ENCODE results near the gene ABCA5. TPM values are rescaled to one million over a fixed set of nuclear protein-coding genes. Genes with fewer than 3 reads are reported as not detected.

Gene ABCA5
- total RNA-seq, 1 experiment from 2014 or later = 4.5 TPM

DNA sequence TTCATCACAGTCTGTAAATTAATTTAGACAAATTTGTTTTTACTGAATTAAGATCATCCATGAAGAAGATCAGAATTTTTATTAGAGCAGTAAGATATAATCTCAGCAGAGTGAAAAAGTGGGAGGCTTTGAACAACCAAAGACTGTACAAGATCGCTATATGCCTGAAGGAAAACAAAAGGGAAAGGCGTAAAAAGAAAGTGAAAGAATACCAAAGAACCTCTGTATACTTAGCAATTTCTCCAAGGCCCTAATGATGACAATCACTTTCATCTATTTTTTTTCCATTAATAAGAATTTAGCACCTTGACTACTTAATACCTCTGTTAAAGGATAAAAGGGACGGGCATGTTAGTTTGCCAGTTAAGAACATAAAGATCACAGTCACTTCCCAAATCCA is 59.7 kb downstream of the ABCA5 start:
- no peak overlapping the region for H3K4ac ChIP-seq (ENCODE audit: low read depth, low read length)
- no peaks in the 10 kb centered on the region for H3K79me2 ChIP-seq (ENCODE audit: insufficient read depth, low read length)
- H4K8ac ChIP-seq (replicated peaks; ENCODE audit: insufficient read length, low read depth, low read length) = no peak overlapping the region
- no peak overlapping the region for H4K5ac ChIP-seq (ENCODE audit: insufficient read length, low read depth, low read length)
- no peaks in the 10 kb centered on the region for H3K23me2 ChIP-seq (ENCODE audit: insufficient read length, low read depth, low read length, poor library complexity, severe bottlenecking)
- no peaks in the 10 kb centered on the region for H3K27me3 ChIP-seq (ENCODE audit: insufficient read depth, low read length)
- H3K79me1 ChIP-seq (ENCODE audit: insufficient read depth, low read depth, low read length, poor library complexity, severe bottlenecking) = no peaks in the 10 kb centered on the region
- H3K14ac ChIP-seq (ENCODE audit: insufficient read depth, low read length) = no peak overlapping the region
- Mint-ChIP-seq H3K27me3 (ENCODE audit: low read depth) (no peaks in the 10 kb centered on the region), H3K36me3 (ENCODE audit: insufficient read depth in 1 of 3, low read depth in 3 of 3) (no peaks in the 10 kb centered on the region), H3K9me3 (no peaks in the 10 kb centered on the region), H3K4me1 (no peaks in the 10 kb centered on the region), H3K27ac (no peak overlapping the region; a peak in 1 of 7 replicates), H3K4me3 (no peak overlapping the region)
- H3K56ac ChIP-seq (ENCODE audit: insufficient read length, low read depth, low read length) = no peak overlapping the region
- no peak overlapping the region for H3T11ph ChIP-seq (ENCODE audit: low read length)
- H2AK5ac ChIP-seq (ENCODE audit: insufficient read length, low read length) = no peak overlapping the region
- no peak overlapping the region for H3K23ac ChIP-seq (ENCODE audit: insufficient read length, low read depth, low read length)
- no peak overlapping the region for H3K4me2 ChIP-seq (ENCODE audit: insufficient read depth, insufficient read length, low read length)
- no peaks in the 10 kb centered on the region for H4K20me1 ChIP-seq (ENCODE audit: control insufficient read depth, insufficient read depth, insufficient read length)
- no peak overlapping the region for H2BK20ac ChIP-seq (ENCODE audit: low read depth, low read length, poor library complexity, severe bottlenecking)
- no peak overlapping the region for H2BK12ac ChIP-seq (ENCODE audit: insufficient read length, low read depth, low read length)
- H3K27ac ChIP-seq (ENCODE audit: insufficient read length, low read depth, low read length) = no peak overlapping the region
- no peak overlapping the region for H2AFZ ChIP-seq (ENCODE audit: low read length)
- H3K9me3 ChIP-seq (ENCODE audit: control insufficient read depth, low read depth, low read length) = no peaks in the 10 kb centered on the region
- no peak overlapping the region for H3K9ac ChIP-seq (ENCODE audit: extremely low read depth, insufficient read length, low read length)
- H2BK120ac ChIP-seq (ENCODE audit: low read depth, low read length, poor library complexity, severe bottlenecking) = no peak overlapping the region
- WGBS (ENCODE audit: extremely low coverage, insufficient read length, low lambda C conversion rate) = no CpG with 5 or more reads among the region's 3 CpGs
- no peak overlapping the region for H3K18ac ChIP-seq (ENCODE audit: insufficient read length, low read depth, low read length)
- no peak for DNase-seq
- H2BK5ac ChIP-seq (ENCODE audit: insufficient read length, low read length) = no peak overlapping the region
- H4K91ac ChIP-seq (ENCODE audit: insufficient read length, low read depth, low read length) = no peak overlapping the region
- TF ChIP-seq, protein P1, sequence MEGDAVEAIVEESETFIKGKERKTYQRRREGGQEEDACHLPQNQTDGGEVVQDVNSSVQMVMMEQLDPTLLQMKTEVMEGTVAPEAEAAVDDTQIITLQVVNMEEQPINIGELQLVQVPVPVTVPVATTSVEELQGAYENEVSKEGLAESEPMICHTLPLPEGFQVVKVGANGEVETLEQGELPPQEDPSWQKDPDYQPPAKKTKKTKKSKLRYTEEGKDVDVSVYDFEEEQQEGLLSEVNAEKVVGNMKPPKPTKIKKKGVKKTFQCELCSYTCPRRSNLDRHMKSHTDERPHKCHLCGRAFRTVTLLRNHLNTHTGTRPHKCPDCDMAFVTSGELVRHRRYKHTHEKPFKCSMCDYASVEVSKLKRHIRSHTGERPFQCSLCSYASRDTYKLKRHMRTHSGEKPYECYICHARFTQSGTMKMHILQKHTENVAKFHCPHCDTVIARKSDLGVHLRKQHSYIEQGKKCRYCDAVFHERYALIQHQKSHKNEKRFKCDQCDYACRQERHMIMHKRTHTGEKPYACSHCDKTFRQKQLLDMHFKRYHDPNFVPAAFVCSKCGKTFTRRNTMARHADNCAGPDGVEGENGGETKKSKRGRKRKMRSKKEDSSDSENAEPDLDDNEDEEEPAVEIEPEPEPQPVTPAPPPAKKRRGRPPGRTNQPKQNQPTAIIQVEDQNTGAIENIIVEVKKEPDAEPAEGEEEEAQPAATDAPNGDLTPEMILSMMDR (conservative IDR thresholded peaks at IDR 0.05) = no peak
- no peak overlapping the region for H2BK15ac ChIP-seq (ENCODE audit: low read depth, low read length)
- H3K4me1 ChIP-seq (ENCODE audit: insufficient read depth, low read length) = no peaks in the 10 kb centered on the region

Measured in H9 (cell line).